Measurements from ENCODE around the gene GABRB2.
A peak's percentile ranks its signal among the peaks of the same experiment; 100 is the strongest.

Gene GABRB2

DNA sequence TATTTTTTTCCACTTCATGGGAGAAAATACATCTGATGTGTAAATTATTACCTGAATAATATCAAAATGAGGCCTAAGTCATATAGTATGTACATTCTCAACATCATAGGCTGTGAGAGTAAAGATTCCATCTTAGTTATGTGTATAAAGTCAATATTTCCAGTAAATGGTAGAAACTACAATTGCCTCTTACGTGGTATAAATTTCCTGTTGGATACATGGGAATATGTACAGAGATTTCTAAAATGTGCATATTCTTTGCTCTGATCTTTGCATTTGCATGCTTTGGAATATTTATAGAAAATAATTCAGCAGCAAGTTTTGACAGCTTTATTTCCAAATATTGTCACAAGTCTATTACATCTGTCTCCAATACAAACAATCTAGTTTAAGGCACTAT lies 78.8 kb downstream of the GABRB2 start:
- DNase-seq: no peak

DNA sequence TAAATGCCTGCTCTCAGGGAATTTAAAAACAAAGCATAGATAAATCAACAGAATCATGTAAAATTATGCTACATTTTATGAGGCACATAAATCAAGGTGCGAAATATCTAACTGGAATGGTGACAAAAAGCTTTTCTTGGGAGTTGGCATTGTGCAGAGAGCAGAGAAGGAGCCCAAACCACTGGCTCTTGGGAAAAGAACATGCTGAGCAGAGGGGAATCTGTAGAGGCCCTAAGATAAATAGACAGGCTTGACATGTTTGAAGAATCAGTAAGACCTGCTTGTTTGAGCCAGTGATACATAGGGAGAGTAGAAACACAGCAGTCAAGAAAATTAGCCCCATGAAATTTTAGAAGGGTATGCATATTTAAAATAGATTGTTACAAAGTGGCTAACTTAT lies 85.8 kb downstream of the GABRB2 start:
- DNase-seq: no peak

DNA sequence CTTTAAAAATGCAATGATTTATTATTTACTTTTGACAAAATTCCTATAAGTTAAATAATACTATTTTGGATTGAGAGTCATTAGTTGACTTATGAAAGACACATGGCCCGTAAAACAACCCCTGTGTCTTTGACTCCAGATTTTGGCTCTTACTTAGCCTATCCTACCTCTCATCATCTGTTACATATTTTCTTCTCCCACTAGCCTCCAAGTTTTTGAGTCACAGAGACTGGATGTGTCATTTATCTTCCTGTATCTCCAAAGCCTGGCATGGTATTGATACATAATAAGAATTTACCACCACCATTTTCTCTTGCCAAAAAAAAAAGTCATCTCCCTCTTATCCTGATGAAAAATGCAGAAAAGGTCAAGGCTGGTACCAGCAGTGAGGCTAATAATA lies 99.9 kb downstream of the GABRB2 start:
- no peak for DNase-seq

DNA sequence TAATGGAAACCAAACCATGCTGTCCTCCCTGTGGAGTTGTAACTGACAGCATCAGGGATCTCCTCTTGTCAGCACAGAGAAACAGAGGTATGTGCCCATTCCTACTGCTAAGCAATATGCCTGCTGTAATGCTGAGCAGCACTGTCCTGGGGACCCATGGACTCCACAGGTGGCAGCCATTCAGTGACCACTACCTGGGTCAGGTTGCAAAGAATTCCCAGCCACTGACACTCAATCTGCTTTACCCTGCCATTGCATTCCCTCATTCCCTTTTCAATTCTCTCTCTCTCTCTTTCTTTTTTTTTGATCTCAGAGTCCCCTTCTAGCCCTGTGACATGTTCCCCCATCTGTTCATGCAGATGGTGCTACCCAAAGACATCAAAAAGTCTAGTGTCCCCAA lies 104.1 kb downstream of the GABRB2 start:
- no peak for DNase-seq

DNA sequence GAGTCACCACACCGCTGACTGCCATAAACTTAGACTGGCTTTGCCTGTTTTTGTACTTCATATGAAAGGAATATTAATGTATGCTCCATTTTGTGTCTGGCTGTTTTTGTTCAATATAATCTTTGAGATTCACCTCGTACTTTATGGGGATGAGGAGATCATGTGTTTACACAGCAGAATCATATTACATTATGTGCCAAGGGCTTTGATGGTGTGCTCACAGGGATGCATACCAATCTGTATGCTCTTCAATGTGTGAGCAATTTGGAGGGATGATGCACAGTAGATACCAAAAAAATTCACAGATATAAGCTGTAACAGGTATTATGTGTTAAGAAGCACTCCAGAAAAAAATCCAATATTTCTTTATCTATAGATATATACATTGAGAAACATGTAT lies 113.7 kb downstream of the GABRB2 start:
- peak; percentile 80 for DNase-seq

DNA sequence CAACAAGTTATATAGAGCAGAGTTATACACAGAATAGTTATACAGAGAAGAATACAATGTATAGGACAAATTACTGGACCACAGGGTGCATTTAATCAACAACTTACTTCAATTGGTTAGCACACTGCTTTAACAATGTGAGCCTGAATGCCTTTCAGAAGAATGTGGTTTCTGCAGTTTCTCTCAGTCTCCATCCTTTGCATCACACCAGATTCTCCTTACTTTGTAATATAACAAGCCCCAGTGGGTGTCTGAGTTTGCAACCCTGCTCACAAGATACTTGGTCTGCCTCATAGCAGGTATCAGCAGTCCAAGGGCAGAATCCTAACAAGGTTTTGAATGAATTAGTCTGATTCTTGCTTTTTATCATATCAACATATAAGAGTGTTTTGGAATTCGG lies 114.6 kb downstream of the GABRB2 start:
- no peak for DNase-seq

DNA sequence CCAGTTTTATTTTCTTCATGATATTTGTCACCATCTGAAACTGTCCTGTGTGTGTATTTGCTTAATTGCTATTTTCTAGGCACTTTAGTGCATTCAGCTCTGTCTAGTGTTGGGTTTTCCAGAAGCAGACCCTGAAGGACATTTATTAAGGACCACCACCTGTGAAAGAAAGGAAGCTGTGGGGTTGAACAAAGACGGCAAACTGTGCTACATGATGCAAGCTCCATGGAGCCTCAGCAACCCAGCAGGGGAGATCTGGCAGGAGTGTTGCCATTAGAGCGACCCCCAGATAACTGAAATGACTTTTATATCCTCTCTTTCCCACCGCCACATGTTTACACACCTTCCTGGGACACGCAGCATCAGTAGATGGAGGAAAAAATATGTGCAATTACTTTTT lies 125.5 kb downstream of the GABRB2 start:
- DNase-seq: no peak

DNA sequence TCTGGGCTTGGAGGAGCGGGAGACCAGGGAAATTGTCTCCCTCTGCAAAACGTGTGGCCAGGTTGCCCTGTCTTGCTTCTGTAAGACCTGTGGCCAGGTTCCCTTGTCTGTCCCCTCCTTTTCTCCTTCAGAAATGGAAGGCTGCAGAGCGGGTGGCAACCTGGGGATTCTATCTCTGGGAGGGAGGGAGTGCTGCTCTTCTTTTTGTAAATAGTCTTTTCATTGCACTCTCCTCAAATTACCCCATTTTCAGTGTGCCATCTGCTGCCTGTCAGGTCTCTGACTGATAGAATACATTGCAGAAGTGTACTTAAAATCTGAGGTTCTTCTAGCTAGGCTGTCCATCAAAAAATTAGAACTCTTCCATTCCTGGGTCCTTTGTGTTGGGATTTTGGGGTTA lies 126.0 kb downstream of the GABRB2 start:
- DNase-seq: no peak

DNA sequence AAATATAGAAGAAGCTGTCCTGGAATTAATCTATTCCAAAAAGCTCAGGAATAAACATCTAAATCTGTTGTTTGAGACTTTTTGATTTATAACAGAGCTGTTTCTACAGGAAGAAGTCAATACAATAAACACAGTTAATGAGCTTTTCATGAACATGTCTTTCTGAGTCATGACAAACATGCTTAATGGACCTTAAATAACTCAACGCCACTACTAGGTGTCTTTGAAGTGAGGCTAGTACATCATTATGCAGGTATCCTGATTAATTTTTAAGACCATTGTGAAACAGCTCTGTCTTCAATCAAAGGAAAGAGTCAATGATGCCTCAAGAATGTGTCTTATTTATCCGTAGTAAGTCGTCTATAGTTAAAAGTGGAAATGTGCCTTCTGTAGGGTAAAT lies 131.6 kb downstream of the GABRB2 start:
- no peak for DNase-seq

DNA sequence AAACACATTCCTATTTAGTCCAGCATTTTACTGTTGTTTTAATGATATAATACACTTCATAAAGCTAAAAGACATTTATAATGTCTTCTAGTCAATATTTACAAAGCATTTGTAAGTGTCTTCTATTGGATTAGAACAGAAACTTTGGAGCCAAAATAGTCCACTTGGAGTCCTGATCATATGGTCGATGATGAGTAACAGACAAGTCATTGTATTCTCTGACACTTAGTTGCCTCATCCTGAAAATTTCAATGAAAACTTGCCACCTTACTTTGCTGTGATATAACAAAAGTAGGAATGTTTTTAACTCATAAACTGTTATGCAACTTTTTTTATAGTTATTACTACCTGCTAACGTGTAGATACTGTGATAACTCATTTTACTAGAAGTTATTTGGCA lies 132.5 kb downstream of the GABRB2 start:
- no peak for DNase-seq

DNA sequence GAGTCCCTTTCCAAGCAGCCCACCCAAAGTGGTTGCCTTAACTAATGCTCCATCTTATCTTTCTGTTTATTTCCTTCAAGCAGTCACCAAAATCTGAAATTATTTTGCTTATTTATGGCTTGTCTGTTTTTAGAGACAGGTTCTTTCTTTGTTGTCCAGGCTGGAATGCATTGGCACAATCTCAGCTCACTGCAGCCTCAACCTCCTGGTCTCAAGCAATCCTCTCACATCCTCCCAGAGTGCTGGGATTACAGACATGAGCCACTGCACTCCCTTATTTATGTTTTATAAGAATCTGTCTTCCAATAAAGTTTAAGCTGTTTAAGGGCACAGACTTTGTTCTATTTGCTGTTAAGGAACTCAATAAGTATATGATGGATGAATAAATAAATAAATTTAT lies 133.7 kb downstream of the GABRB2 start:
- DNase-seq: no peak

DNA sequence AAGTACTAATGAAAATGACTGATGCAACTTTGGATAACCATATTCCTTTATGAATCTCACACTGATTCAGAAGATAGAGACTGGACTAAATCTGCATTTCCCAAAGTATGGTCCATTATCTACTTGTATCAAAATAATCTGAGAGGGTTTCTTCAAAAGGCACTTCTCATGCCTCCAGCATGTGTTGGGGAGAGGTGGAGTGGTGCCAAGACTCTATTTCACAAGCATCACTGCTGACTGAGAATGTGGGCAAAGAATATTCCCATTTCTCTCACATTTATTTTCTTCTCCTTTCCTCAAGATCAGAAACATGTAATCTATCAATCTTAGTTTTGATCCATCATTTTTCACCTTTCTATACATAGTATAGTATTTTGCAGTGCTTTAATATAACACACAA lies 135.4 kb downstream of the GABRB2 start:
- DNase-seq: no peak

DNA sequence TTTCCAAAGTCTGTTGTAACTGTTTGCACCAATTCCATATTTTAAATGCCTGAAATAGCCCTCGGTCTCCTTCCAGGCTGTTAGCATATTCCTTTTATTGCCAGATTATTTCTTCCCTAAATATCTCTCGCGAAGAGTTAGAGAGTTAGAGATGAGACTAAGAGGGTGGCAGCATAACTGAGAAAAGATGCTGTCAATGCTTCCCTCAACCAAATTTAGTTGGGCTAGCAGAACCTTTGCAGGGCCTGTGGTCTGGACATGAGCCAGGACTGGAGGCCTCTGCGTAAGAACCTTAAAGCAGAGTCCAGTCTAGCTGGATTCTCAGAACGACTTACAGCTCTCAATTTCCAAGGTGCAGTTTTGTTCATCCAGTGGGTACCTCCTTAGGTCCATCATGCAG lies 135.9 kb downstream of the GABRB2 start:
- DNase-seq: no peak

DNA sequence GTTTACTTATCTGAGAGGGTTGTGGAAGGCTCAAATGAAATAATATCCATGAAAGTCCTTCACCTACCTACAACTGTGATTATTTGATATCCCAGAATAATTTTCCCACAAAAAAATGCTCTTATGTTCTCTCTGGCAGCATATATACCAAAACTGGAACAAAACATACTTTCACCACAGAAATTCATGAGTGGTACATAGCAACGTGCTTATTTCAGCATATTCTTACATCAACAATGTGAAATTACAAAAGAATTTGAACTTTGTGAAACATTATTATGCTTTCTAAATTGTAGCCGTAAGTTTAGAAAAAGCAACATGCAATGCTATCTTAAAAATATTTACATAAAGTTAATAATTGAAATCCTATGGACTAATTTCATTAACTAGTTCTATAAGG lies 137.1 kb downstream of the GABRB2 start:
- no peak for DNase-seq

DNA sequence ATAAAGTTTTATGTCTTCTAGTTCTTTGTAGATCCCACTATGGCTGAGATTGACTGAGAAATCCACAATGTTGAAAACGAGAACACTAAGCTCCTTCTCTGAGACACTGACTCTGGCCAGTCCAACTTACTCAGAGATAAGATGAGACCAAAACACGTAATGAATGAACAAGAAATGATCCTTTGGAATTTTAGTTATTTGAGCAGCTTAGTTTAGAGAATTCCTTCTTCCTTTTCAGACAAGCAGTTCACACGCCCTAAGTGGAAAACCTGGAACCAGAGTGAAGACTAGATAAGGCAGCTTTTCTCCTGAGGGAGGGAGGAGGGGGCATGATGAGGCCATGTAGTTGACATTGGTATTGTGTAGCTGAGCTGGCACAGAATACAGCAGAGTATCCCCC lies 139.6 kb downstream of the GABRB2 start:
- no peak for DNase-seq

DNA sequence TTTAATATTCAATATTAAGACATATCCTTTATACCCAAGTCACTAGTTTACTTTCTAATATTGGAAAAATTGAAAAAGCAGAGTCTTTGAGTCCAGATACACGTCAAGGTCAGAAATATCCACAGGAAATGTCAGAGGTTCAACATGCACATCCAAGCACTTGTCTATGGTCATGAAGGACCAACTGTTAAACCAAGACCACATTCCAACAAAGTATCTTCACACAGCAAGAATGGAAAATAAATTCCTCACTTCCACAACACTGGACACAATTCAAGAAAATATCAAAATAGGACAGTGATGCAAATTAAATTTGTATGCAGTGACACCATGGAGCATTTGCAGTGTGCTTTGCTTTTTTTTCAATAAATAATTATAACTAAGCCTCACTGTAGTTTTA lies 142.5 kb downstream of the GABRB2 start:
- DNase-seq: no peak

DNA sequence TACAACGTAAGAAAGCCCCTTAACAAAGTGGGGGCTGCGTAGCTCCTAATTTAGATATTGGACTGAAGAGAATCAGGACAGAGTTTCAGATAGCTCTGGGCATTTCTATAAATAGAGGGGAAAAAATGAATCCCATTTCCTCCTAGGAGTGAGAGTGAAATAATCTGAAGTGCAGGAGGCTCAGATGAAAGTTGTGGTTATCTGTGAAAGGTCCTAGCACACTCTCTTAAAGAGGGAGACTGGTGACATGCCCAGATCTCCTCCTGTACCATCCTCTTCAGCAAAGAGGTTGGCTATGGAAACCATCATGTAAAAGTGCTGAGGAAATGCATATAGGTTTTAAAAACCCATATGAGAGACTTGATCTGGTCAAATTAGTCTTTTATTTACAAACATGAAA lies 143.4 kb downstream of the GABRB2 start:
- DNase-seq: no peak

DNA sequence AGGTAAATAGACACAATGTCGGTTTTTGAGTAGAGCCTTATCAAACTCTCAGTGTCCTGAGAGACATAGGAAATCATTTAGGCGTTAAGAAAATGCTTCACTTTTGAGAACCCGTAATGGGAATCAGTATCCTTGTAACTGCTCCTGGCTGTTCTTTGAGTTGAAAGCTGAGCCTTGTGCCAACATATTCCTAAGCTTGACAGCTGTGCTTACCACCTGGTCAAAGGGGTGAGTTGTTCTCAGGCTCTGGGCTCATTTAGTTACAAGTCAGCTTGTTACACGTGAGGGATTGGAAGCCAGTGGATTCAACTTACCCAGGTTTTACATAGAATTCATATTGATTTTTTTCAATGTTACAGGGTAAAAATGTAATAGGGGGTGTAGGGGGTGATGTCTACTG lies 145.9 kb downstream of the GABRB2 start:
- peak; percentile 36 for DNase-seq

DNA sequence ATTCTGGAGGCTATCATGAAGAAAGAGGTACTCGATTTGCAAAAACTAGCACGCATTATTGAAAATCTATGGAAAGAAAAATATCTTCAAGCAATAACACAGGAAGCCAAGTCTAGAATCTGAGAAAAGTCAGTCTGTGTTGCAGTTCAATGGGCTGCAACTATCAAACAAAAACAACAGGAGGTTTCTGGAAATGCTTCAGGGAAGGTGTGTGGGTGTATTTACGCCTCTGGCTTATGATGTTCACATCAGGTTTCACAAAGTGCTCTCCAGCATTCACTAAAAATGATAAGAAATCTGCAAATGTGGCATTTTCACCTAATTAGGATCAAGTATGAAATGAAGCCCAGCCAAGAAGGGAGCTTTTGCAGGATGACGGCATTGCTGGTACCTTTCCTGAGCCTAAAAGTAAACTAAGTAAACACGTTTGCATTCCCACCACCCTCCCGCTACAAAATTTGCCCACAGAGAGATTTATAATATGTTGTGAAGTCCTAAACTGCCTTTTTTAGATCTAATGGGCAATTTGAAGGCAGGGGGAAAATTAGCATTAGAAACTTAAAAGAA lies 146.4 kb downstream of the GABRB2 start:
- DNase-seq: no peak

DNA sequence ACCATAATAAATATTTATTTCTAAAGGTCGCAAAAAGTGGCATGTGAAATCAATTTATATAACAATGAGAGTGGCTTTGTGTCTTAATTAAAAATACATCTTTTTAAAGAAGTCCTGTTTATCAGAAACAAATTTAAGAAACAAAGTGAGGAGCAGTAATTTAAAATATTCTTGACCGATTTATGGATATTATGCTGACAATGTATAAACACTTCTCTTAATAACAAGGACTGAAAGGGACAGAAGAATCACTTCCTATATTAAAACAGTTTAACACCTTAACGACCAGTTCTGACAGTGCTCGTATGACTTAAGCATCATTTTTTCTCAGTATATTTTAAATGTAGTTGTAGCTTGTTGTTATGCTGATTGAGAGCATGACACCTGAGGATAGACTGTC lies 149.1 kb downstream of the GABRB2 start:
- no peak for DNase-seq

DNA sequence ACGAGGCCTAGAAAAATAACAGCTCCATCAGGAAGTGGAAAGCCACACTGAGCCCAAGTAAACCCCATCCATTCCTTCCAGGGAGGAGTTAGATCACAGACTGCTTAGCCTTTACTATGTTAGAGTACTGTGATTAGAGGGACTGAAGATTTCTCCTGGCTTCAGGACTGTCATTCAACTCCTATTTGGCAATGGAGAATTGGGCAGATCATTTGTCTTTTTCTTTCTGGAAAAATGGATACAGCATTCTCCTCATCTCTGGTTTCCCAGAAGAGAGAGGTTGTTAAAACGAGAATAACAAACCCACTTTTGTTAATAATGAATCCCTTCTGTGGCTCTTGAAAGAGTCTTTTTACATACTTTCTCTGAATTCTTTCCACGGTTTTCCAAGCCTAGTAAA lies 150.4 kb downstream of the GABRB2 start:
- no peak for DNase-seq

DNA sequence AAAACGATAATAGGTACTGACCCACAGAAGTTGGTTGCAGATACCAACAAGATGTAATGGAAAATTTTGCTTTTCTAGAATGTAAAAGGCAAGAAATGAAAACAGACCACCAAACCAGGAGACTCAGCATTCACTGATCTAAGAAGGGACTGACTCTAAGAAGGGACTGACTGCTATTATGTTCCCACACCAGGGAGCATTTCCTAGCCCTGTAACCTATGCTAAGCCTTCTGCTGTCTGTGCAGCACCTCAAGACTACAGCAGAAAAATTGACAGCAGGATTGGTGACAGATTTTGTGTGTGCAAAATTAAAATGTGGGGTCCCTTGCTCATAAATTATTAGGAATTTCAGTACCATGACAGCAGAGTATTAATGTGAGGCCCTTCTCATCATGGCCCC lies 154.8 kb downstream of the GABRB2 start:
- DNase-seq: no peak

DNA sequence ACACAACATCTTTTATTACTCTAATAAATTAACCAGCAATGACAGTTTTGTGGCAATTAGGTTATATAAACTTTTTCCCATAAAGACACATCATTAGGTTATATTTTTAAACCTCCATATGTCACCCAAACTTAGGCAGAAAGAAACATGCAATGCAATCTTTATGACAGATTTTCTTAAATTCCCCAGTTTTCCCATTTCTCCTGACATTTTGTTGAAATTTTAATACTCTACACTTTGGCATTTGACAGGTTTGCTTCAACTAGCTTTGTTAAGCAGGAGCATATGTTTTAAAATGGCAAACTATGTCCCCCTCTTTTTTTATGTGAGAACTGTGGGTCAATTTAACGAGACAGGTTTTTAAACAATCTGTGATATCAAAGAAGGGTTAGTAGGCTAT lies 155.5 kb downstream of the GABRB2 start:
- DNase-seq: no peak

DNA sequence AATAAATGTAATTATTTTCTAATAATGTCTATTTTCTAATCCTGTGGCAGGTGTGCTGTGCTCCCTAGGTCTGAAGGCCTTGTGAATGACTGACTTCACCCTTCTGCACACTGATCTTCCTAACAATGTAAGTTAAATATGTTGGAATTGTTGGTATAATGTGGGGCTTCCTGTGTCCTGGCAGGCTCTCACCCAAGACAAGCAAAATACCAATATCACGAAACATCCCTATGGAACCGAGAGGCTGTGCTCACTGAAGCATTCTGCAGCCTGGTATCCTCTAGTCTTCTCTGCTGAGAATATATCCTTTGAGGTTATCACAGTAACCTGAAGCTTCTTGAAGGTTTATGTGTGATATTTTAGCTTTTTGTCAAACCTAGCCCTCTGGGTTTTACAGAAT lies 159.4 kb downstream of the GABRB2 start:
- no peak for DNase-seq

DNA sequence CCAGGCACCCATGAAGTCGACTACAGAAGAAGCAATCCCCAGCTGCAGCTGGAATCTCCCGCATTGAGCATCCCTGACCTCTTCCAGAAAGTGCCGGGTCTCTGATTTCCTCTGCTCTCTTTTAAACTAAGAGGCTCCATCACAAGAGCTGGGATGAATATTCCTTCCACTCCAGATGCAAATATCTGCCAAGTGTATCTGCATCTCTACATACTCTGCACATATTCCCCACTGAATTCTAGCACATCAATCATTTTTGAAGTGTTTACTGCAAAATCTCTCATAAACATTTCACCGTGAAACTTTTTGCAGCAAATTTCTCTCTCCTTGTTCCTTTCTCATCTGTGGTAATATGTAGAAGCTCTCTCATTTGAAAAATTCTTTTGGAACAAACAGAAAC lies 161.5 kb downstream of the GABRB2 start:
- DNase-seq: no peak

DNA sequence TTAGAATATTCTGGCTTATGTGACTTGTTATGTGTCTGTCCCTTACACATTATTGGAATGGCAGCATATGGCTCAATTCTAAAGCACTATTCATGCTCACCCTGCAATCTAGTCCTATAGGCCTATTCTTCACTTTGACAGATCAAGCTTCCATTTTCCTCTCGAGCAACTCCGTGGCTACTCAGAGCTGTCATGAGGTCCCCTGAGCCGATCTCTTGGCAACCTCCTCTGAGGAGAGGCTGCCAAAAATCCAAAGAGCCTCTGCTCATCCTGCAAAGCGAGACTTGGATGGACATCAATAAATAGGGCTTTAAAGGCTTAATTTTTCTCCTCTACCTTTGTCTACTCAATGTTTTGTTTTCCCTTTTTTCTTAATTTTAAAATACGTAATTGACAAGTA lies 163.8 kb downstream of the GABRB2 start:
- DNase-seq: no peak
